ENCODE results near the gene PDGFA. TPM values are rescaled to one million over a fixed set of nuclear protein-coding genes. Genes with fewer than 3 reads are reported as not detected.

Gene PDGFA
- total RNA-seq, 2 experiments from 2014 or later = not detected

- DNase-seq (ENCODE audit: low spot score) = no peak
- no peaks in the 10 kb centered on the region for H3K9me2 ChIP-seq (ENCODE audit: insufficient read depth, low read length)
- no peak overlapping the region for H3K4me3 ChIP-seq (ENCODE audit: low read depth, low read length, poor library complexity, severe bottlenecking)
- no peak overlapping the region for H2AFZ ChIP-seq (ENCODE audit: low read length)
- H3K4me2 ChIP-seq (ENCODE audit: low read length) = no peak overlapping the region
- H4K20me1 ChIP-seq (ENCODE audit: insufficient read depth, low read length) = no peaks in the 10 kb centered on the region
- H3K79me2 ChIP-seq (ENCODE audit: insufficient read depth, low read depth, low read length) = no peaks in the 10 kb centered on the region
- no peaks in the 10 kb centered on the region for H3K4me1 ChIP-seq (ENCODE audit: insufficient read depth, low read length, poor library complexity, severe bottlenecking)
- H3K9me3 ChIP-seq (ENCODE audit: low read length) = no peaks in the 10 kb centered on the region
- H3K27ac ChIP-seq (ENCODE audit: low read depth, low read length, poor library complexity, severe bottlenecking) = no peak overlapping the region
- H3K36me3 ChIP-seq (ENCODE audit: insufficient read depth, low read length) = no peaks in the 10 kb centered on the region
- CTCF ChIA-PET (ENCODE audit: unreplicated experiment) = no interaction called here
- POLR2A ChIA-PET = no interaction called here
- BruUV-seq (replicated peaks) = no TSS peak
- TF ChIP-seq, protein P1, sequence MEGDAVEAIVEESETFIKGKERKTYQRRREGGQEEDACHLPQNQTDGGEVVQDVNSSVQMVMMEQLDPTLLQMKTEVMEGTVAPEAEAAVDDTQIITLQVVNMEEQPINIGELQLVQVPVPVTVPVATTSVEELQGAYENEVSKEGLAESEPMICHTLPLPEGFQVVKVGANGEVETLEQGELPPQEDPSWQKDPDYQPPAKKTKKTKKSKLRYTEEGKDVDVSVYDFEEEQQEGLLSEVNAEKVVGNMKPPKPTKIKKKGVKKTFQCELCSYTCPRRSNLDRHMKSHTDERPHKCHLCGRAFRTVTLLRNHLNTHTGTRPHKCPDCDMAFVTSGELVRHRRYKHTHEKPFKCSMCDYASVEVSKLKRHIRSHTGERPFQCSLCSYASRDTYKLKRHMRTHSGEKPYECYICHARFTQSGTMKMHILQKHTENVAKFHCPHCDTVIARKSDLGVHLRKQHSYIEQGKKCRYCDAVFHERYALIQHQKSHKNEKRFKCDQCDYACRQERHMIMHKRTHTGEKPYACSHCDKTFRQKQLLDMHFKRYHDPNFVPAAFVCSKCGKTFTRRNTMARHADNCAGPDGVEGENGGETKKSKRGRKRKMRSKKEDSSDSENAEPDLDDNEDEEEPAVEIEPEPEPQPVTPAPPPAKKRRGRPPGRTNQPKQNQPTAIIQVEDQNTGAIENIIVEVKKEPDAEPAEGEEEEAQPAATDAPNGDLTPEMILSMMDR (conservative IDR thresholded peaks at IDR 0.05; ENCODE audit: low read length) = no peak
- TF ChIP-seq EZH2phosphoT487 (IDR thresholded peaks at IDR 0.05; ENCODE audit: borderline replicate concordance, low read depth, low read length) = no peak
- intact Hi-C loops (cut with micrococcal nuclease; ENCODE audit: unreplicated experiment) = no loop called here
Measured at GRCh38 chr7:505171-505570, 14.5 kb downstream of the PDGFA start.

- no peak for DNase-seq (ENCODE audit: low spot score)
- TF ChIP-seq EZH2phosphoT487 (IDR thresholded peaks at IDR 0.05; ENCODE audit: borderline replicate concordance, low read depth, low read length) = no peak
- TF ChIP-seq, protein P1 (conservative IDR thresholded peaks at IDR 0.05; ENCODE audit: low read length) = no peak
- Histone ChIP-seq H3K4me2 (ENCODE audit: low read length) (no peak overlapping the region), H3K27ac (ENCODE audit: low read depth, low read length, poor library complexity, severe bottlenecking) (no peak overlapping the region), H3K9me2 (ENCODE audit: insufficient read depth, low read length) (no peaks in the 10 kb centered on the region), H3K9me3 (ENCODE audit: low read length) (no peaks in the 10 kb centered on the region), H3K79me2 (ENCODE audit: insufficient read depth, low read depth, low read length) (no peaks in the 10 kb centered on the region), H4K20me1 (ENCODE audit: insufficient read depth, low read length) (no peaks in the 10 kb centered on the region), H3K4me1 (ENCODE audit: insufficient read depth, low read length, poor library complexity, severe bottlenecking) (no peaks in the 10 kb centered on the region), H3K36me3 (ENCODE audit: insufficient read depth, low read length) (no peaks in the 10 kb centered on the region), H3K4me3 (ENCODE audit: low read depth, low read length, poor library complexity, severe bottlenecking) (no peak overlapping the region), H2AFZ (ENCODE audit: low read length) (no peak overlapping the region)
- intact Hi-C loops (cut with micrococcal nuclease; ENCODE audit: unreplicated experiment) = no loop called here
- ChIA-PET CTCF (ENCODE audit: unreplicated experiment) (no interaction called here), POLR2A (interaction anchor here (0.6 kb wide), 1 partner anchor 1131 kb away, joined by 3 read pairs; no protein-coding TSS in a partner anchor)
- no TSS peak for BruUV-seq (replicated peaks)
Measured at GRCh38 chr7:504221-505111, 15.2 kb downstream of the PDGFA start.

DNA sequence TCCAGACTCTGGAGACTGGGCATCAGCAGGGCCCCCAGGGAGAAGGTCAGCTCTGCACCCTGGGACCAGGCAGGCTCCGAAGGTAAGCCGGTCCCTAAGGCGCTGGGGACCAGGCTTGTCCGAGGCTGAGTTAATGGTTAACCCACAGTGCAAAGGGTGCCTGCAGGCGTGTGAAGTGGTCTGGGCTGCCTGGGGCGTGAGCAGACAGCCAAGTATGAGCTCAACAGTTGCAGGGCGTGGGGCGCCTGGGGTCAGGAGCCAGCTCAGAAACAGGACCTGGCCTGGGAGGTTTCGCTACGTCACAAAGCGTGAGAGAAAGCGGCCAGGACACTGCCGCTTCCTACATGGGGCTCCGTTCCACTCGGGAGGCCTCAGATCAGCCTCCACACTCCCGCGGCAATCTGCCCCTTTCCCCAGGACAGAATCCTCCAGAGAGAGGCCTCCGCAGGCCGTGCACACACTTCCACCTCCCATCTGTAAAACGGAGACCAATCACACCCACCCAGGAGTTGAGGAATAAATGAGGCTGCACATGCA is 16.0 kb downstream of the PDGFA start:
- TF ChIP-seq EZH2phosphoT487 (IDR thresholded peaks at IDR 0.05; ENCODE audit: borderline replicate concordance, low read depth, low read length) = no peak
- TF ChIP-seq, protein P1 (conservative IDR thresholded peaks at IDR 0.05; ENCODE audit: low read length) = no peak
- Histone ChIP-seq H3K79me2 (ENCODE audit: insufficient read depth, low read depth, low read length) (no peaks in the 10 kb centered on the region), H3K4me2 (ENCODE audit: low read length) (no peak overlapping the region)

More for the DNA sequence above, 16.0 kb downstream of the PDGFA start:
- Histone ChIP-seq H3K4me3 (ENCODE audit: low read depth, low read length, poor library complexity, severe bottlenecking) (no peak overlapping the region), H3K36me3 (ENCODE audit: insufficient read depth, low read length) (no peaks in the 10 kb centered on the region), H4K20me1 (ENCODE audit: insufficient read depth, low read length) (no peaks in the 10 kb centered on the region), H3K4me1 (ENCODE audit: insufficient read depth, low read length, poor library complexity, severe bottlenecking) (no peaks in the 10 kb centered on the region), H2AFZ (ENCODE audit: low read length) (no peak overlapping the region), H3K9me2 (ENCODE audit: insufficient read depth, low read length) (no peaks in the 10 kb centered on the region), H3K9me3 (ENCODE audit: low read length) (no peaks in the 10 kb centered on the region), H3K27ac (ENCODE audit: low read depth, low read length, poor library complexity, severe bottlenecking) (no peak overlapping the region)
- no TSS peak for BruUV-seq (replicated peaks)
- ChIA-PET CTCF (ENCODE audit: unreplicated experiment) (no interaction called here), POLR2A (interaction anchor here (0.6 kb wide), 1 partner anchor 1132 kb away, joined by 3 read pairs; no protein-coding TSS in a partner anchor)
- intact Hi-C loops (cut with micrococcal nuclease; ENCODE audit: unreplicated experiment) = no loop called here
- DNase-seq (ENCODE audit: low spot score) = no peak
